Common myeloid progenitor, CD34-positive (primary cell): ENCODE measurements around the gene CD52.
"Not testable (repeated sequence)": the region's sequence is repeated elsewhere in the genome, so short reads cannot be mapped to it uniquely, and the experiment has no call there.

Experiments
- CTCF ChIA-PET: fragments of 350-600 bp; sonication (Branson Sonifier 250); formaldehyde crosslinking; loops from one replicate; lab custom pipeline; 2021; ENCODE audit warnings: antibody characterized with exemption; lab: Charles Lee
- POLR2A ChIA-PET: fragments of 350-600 bp; sonication (Branson Sonifier 250); formaldehyde crosslinking; loops from one replicate; lab custom pipeline; 2021; ENCODE audit warnings: antibody characterized with exemption; lab: Charles Lee
- DNase-seq, 3 donors: peaks; one replicate each; pipeline versions ENCODE4 v3.0.0 to v3.0.0-alpha.2; 2013
- H3K27ac ChIP-seq, 2 experiments: 1 replicate in 1 of 2; 2 replicates in 1 of 2; pipeline ENCODE4 v1.7.0; 2013; ENCODE audit warnings: inconsistent platforms in 2 of 2, low read length in 2 of 2, mild to moderate bottlenecking in 2 of 2, low read depth in 1 of 2, moderate library complexity in 1 of 2; ENCODE audit not compliant: severe bottlenecking in 2 of 2, insufficient read depth in 1 of 2, poor library complexity in 1 of 2
- H3K27me3 ChIP-seq, 5 experiments: replicated peaks in 2 of 5; 1 replicate in 3 of 5; 2 replicates in 2 of 5; pipeline versions ENCODE4 v1.6.1 to v1.7.0; 2013; ENCODE audit warnings: low read length in 4 of 5, mild to moderate bottlenecking in 2 of 5, moderate library complexity in 2 of 5, inconsistent platforms in 1 of 5; ENCODE audit not compliant: insufficient read depth in 5 of 5, control insufficient read depth in 4 of 5
- H3K36me3 ChIP-seq, 4 experiments: 1 replicate in 2 of 4; 2 replicates in 2 of 4; pipeline versions ENCODE4 v1.6.1 to v1.7.0; 2013; ENCODE audit warnings: low read length in 3 of 4, control low read depth in 1 of 4, mild to moderate bottlenecking in 1 of 4; ENCODE audit not compliant: control insufficient read depth in 4 of 4, insufficient read depth in 4 of 4
- H3K4me1 ChIP-seq, 4 experiments: 1 replicate in 3 of 4; 2 replicates in 1 of 4; pipeline versions ENCODE4 v1.6.1 to v1.7.1; 2013; ENCODE audit warnings: low read length in 3 of 4, mild to moderate bottlenecking in 3 of 4, control low read depth in 1 of 4, inconsistent platforms in 1 of 4, moderate library complexity in 1 of 4; ENCODE audit not compliant: control insufficient read depth in 4 of 4, insufficient read depth in 4 of 4; ENCODE audit errors: control extremely low read depth in 1 of 4
- H3K4me3 ChIP-seq, 7 experiments: 1 replicate in 4 of 7; 2 replicates in 3 of 7; pipeline versions ENCODE4 v1.5.1 to v1.7.0; 2013; ENCODE audit warnings: mild to moderate bottlenecking in 7 of 7, low read length in 6 of 7, moderate library complexity in 6 of 7, inconsistent platforms in 2 of 7, low read depth in 2 of 7, control low read depth in 1 of 7; ENCODE audit not compliant: insufficient read depth in 4 of 7, control insufficient read depth in 1 of 7; ENCODE audit errors: extremely low read depth in 1 of 7
- H3K9me3 ChIP-seq, 5 experiments: 1 replicate in 4 of 5; 2 replicates in 1 of 5; pipeline versions ENCODE4 v1.6.1 to v1.7.1; 2013; ENCODE audit warnings: low read length in 4 of 5, mild to moderate bottlenecking in 2 of 5, inconsistent platforms in 1 of 5, low read depth in 1 of 5, moderate library complexity in 1 of 5; ENCODE audit not compliant: control insufficient read depth in 4 of 5, insufficient read depth in 2 of 5; ENCODE audit errors: control extremely low read depth in 1 of 5
- WGBS: methylation state at CpG from one replicate; pipeline ENCODE4 v1.1.5; 2013; ENCODE audit not compliant: insufficient coverage; 5-methylcytosine and 5-hydroxymethylcytosine counted together

Gene CD52

GRCh38 chr1:26324550-26324949, 6.8 kb downstream of the CD52 start:
- H3K4me1 ChIP-seq, result peaks cover 0 to 23% (median 20%) of the 10 kb centered on the region in 4 experiments
- H3K4me3 ChIP-seq, result no peak overlapping the region
- ChIA-PET CTCF (interaction anchor here (1.6 kb wide), 1 partner anchor 40 kb away, joined by 4 read pairs; no protein-coding TSS in a partner anchor), POLR2A (no interaction called here)
- no peak overlapping the region for H3K27ac ChIP-seq
- no peaks in the 10 kb centered on the region for H3K9me3 ChIP-seq
- DNase-seq, result no peak
- H3K36me3 ChIP-seq, result peaks cover 0 to 28% (median 11%) of the 10 kb centered on the region in 4 experiments
- whole genome bisulfite sequencing, result no CpG with 5 or more reads among the region's 3 CpGs
- H3K27me3 ChIP-seq, result no peaks in the 10 kb centered on the region

- H3K36me3 ChIP-seq, result peaks cover 0 to 7% (median 3%) of the 10 kb centered on the region in 4 experiments
- no peak overlapping the region for H3K27ac ChIP-seq
- H3K27me3 ChIP-seq, result no peaks in the 10 kb centered on the region
- DNase-seq, result no peak
- H3K4me3 ChIP-seq, result no peak overlapping the region
- H3K4me1 ChIP-seq, result no peaks in the 10 kb centered on the region
- CTCF ChIA-PET, result interaction anchor here (1.0 kb wide), 1 partner anchor 50 kb away, joined by 3 read pairs; no protein-coding TSS in a partner anchor
- POLR2A ChIA-PET, result no interaction called here
- WGBS, result 93% methylated on average over 7 of the region's 8 CpGs
- H3K9me3 ChIP-seq, result no peaks in the 10 kb centered on the region
Measured at GRCh38 chr1:26327956-26328362, 10.2 kb downstream of the CD52 start.

DNA sequence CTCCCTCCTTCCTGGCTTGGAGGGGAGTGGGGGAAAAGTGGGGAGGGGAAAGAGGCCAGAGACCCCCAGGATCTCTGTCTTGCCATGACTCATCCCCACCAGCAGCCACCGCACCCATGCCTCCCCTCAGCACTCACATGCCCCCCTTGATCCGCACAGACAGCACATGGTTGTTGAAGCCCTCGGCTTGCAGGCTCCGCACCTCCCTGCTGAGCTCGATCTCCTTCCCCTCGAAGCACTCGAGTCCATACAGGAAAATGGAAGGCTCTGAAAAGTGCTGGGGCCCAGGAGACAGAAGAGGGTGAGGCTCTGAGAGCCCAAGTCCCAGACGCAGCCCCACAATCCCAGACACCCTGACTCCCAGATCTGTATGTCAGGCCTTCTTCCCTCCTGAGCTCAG, 10.8 kb downstream of the CD52 start:
- Histone ChIP-seq H3K27ac (no peak overlapping the region), H3K9me3 (no peaks in the 10 kb centered on the region), H3K36me3 (peaks cover 0 to 5% (median 2%) of the 10 kb centered on the region in 4 experiments), H3K27me3 (no peaks in the 10 kb centered on the region), H3K4me3 (no peak overlapping the region), H3K4me1 (no peaks in the 10 kb centered on the region)
- POLR2A ChIA-PET, result no interaction called here
- CTCF ChIA-PET, result interaction anchor here (1.0 kb wide), 1 partner anchor 39 kb away, joined by 3 read pairs; no protein-coding TSS in a partner anchor
- WGBS, result 100% methylated on average over 6 of the region's 8 CpGs
- no peak for DNase-seq

GRCh38 chr1:26329380-26329779, 11.6 kb downstream of the CD52 start:
- CTCF ChIA-PET, result interaction anchor here (1.0 to 1.8 kb wide), 3 partner anchors 17 to 53 kb away, joined by 3 to 6 read pairs (median 5); no protein-coding TSS in a partner anchor
- POLR2A ChIA-PET, result not testable (repeated sequence)

GRCh38 chr1:26330276-26330675, 12.5 kb downstream of the CD52 start:
- ChIA-PET CTCF (interaction anchor here (1.6 to 1.8 kb wide), 2 partner anchors 16 to 54 kb away, joined by 5 to 6 read pairs; no protein-coding TSS in a partner anchor), POLR2A (no interaction called here)
- H3K36me3 ChIP-seq, result no peaks in the 10 kb centered on the region
- H3K4me3 ChIP-seq, result no peak overlapping the region
- no peak overlapping the region for H3K27ac ChIP-seq
- peaks cover 0 to 3% (median under 1%) of the 10 kb centered on the region in 4 experiments for H3K4me1 ChIP-seq
- no peak for DNase-seq
- no peaks in the 10 kb centered on the region for H3K9me3 ChIP-seq
- WGBS, result 100% methylated on average over 3 of the region's 5 CpGs
- H3K27me3 ChIP-seq, result no peaks in the 10 kb centered on the region

More at GRCh38 chr1:26329380-26329779, 11.6 kb downstream of the CD52 start:
- DNase-seq, H3K27ac ChIP-seq, H3K36me3 ChIP-seq, H3K4me1 ChIP-seq, H3K27me3 ChIP-seq, H3K9me3 ChIP-seq, H3K4me3 ChIP-seq: not testable (repeated sequence)
- 88% methylated on average over 1 of the region's 4 CpGs for WGBS

- ChIA-PET POLR2A (interaction anchor here (0.7 kb wide), 1 partner anchor 25 kb away, joined by 4 read pairs; no protein-coding TSS in a partner anchor), CTCF (interaction anchor here (0.6 to 1.5 kb wide), 3 partner anchors 11 to 1024 kb away, joined by 3 to 7 read pairs (median 4); no protein-coding TSS in a partner anchor)
- not testable (repeated sequence) for H3K27ac ChIP-seq, DNase-seq, H3K4me3 ChIP-seq, H3K36me3 ChIP-seq, H3K27me3 ChIP-seq, H3K9me3 ChIP-seq
- WGBS, result 100% methylated on average over 5 of the region's 8 CpGs
- H3K4me1 ChIP-seq, result peaks cover 3 to 31% (median 16%) of the 10 kb centered on the region in 4 experiments
Measured at GRCh38 chr1:26333312-26333711, 15.6 kb downstream of the CD52 start.

DNA sequence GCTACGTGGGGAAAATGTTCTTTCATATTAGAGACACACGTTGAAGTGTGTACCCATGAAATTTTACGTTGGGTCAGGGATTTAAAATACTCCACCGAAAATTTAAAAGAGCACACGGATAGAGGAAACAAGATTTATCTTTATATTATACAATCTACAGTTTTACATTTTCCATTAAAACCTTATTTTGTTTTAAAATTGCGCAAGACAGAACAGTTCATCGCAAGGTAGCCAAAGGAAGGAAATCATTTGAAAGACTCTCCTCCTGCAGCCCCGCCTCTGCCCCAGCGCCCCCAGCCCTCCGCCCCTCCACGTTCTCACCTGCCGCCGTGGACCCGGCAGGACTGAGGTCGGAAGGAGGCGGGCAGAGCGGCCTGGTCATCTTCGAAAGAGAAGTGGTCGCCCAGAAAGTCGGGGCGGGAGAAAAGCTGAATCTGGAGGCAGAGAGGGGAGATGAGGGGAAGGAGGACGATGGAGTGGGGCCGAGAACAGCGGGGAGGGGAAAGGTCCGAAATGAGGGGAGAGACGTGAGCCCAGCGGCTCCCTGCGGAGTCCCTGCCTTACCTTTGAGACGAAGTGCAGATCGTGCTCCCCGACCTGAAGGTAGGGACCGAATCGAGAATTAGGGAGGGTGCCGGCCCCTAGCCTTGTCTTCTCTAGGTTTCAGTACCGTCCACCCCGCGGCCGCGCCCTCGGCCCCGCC, 18.2 kb downstream of the CD52 start:
- WGBS, result under 1% methylated on average over 31 of the region's 41 CpGs
- Histone ChIP-seq H3K27ac (no peak overlapping the region), H3K4me1 (peaks cover 3 to 31% (median 16%) of the 10 kb centered on the region in 4 experiments), H3K9me3 (no peaks in the 10 kb centered on the region), H3K4me3 (peak overlapping the region; percentile 34 to 85 (median 67)), H3K36me3 (no peaks in the 10 kb centered on the region), H3K27me3 (peaks cover 0 to 2% (median 0%) of the 10 kb centered on the region in 5 experiments)
- POLR2A ChIA-PET, result no interaction called here
- no peak for DNase-seq
- CTCF ChIA-PET, result interaction anchor here (1.3 kb wide), 1 partner anchor 13 kb away, joined by 3 read pairs; no protein-coding TSS in a partner anchor
